ENCODE data around the gene NRTN. TPM values are rescaled to one million over a fixed set of nuclear protein-coding genes. Genes with fewer than 3 reads are reported as not detected.

NRTN gene
- total and polyA plus RNA-seq, 2 of the 13 experiments (the other 11 are each of a cell fraction or from before 2014, with no cell fraction given): 4.1 to 5.3 TPM

DNA sequence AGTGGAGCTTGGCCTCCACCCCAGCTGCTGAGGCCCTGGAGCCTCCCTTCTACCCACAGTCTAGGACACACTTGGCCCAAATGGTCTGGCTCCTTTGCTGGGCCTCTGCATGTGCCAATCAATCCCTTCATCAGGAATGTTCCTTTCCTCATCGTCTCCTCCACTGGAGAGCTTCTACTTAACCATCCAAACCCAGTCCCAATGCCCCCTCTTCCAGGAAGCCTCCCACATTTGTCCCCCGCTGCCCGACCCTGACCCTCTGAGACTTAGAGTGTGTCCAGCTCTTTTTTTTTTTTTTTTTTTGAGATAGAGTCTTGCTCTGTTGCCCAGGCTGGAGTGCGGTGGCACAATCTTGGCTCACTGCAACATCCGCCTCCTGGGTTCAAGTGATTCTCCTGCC lies 16.4 kb upstream of the NRTN start:
- intact Hi-C loops (cut with micrococcal nuclease; ENCODE audit: unreplicated experiment): no loop called here
- Histone ChIP-seq H2AFZ (ENCODE audit: low read length) (no peak overlapping the region), H3K9me3 (ENCODE audit: low read length) (no peaks in the 10 kb centered on the region), H4K20me1 (ENCODE audit: insufficient read depth, low read length) (no peaks in the 10 kb centered on the region), H3K79me2 (ENCODE audit: insufficient read depth, low read length) (no peaks in the 10 kb centered on the region), H3K4me3 (replicated peaks in 1 of 3; ENCODE audit: insufficient read depth in 1 of 3, low read depth in 2 of 3, low read length in 3 of 3) (no peak overlapping the region), H3K27ac (ENCODE audit: extremely low read length, insufficient read depth, low read length) (no peak overlapping the region), H3K36me3 (replicated peaks in 1 of 2; ENCODE audit: control insufficient read depth in 1 of 2, insufficient read depth in 2 of 2, low read length in 2 of 2) (peaks cover 17 to 40% of the 10 kb centered on the region in 2 experiments; a peak in 4 of 5 replicates), H3K27me3 (ENCODE audit: control insufficient read depth in 1 of 2, insufficient read depth in 2 of 2, low read length in 2 of 2) (no peaks in the 10 kb centered on the region), H3K9ac (ENCODE audit: insufficient read depth, low read depth, low read length) (no peak overlapping the region), H3K4me1 (ENCODE audit: insufficient read depth, low read length) (peaks cover 19% of the 10 kb centered on the region), H3K4me2 (ENCODE audit: low read depth, low read length) (no peak overlapping the region)
- in situ Hi-C loops (cut with HindIII; ENCODE audit: extremely low pct_ligation_motif_present, low pct_unique_long_range_greater_than_20kb): no loop called here
- ChIA-PET POLR2A (interaction anchor here (1.0 kb wide), 1 partner anchor 70 kb away, joined by 3 read pairs; no protein-coding TSS in a partner anchor), CTCF (ENCODE audit: low intra/inter-chr PET ratio, low total read pairs) (no interaction called here)
- FAIRE-seq: no peak
- no peak for DNase-seq (ENCODE audit: low spot score)
- ATAC-seq: no peak
- WGBS (ENCODE audit: low lambda C conversion rate): 98% methylated on average over 5 of the region's 5 CpGs
- no peak for TF ChIP-seq ETV6 (CRISPR knock-in tag; conservative IDR thresholded peaks at IDR 0.05)
- BruUV-seq (replicated peaks): no TSS peak

GRCh38 chr19:5789351-5789761 lies 15.5 kb upstream of the NRTN start:
- no peaks in the 10 kb centered on the region for H3K27me3 ChIP-seq (ENCODE audit: control insufficient read depth in 1 of 2, insufficient read depth in 2 of 2, low read length in 2 of 2)
- intact Hi-C loops (cut with micrococcal nuclease; ENCODE audit: unreplicated experiment) (no loop called here), in situ Hi-C loops (cut with HindIII; ENCODE audit: extremely low pct_ligation_motif_present, low pct_unique_long_range_greater_than_20kb) (no loop called here)
- H3K4me3 ChIP-seq (replicated peaks in 1 of 3; ENCODE audit: insufficient read depth in 1 of 3, low read depth in 2 of 3, low read length in 3 of 3): no peak overlapping the region
- H3K27ac ChIP-seq (ENCODE audit: extremely low read length, insufficient read depth, low read length): no peak overlapping the region
- no peak overlapping the region for H3K9ac ChIP-seq (ENCODE audit: insufficient read depth, low read depth, low read length)
- no peak for ATAC-seq
- peaks cover 25% of the 10 kb centered on the region for H3K4me1 ChIP-seq (ENCODE audit: insufficient read depth, low read length)
- no peak for DNase-seq (ENCODE audit: low spot score)
- H4K20me1 ChIP-seq (ENCODE audit: insufficient read depth, low read length): no peaks in the 10 kb centered on the region
- FAIRE-seq: no peak
- no peaks in the 10 kb centered on the region for H3K79me2 ChIP-seq (ENCODE audit: insufficient read depth, low read length)
- no peaks in the 10 kb centered on the region for H3K9me3 ChIP-seq (ENCODE audit: low read length)
- no TSS peak for BruUV-seq (replicated peaks)
- no peak overlapping the region for H3K4me2 ChIP-seq (ENCODE audit: low read depth, low read length)
- ChIA-PET CTCF (ENCODE audit: low intra/inter-chr PET ratio, low total read pairs) (no interaction called here), POLR2A (interaction anchor here (2.0 kb wide), 1 partner anchor 114 kb away, joined by 6 read pairs; the partner anchor contains the start of gene NDUFA11)
- 97% methylated on average over 31 of the region's 39 CpGs for WGBS (ENCODE audit: low lambda C conversion rate)
- no peak overlapping the region for H2AFZ ChIP-seq (ENCODE audit: low read length)
- H3K36me3 ChIP-seq (replicated peaks in 1 of 2; ENCODE audit: control insufficient read depth in 1 of 2, insufficient read depth in 2 of 2, low read length in 2 of 2): peaks cover 17 to 40% of the 10 kb centered on the region in 2 experiments; a peak in 4 of 5 replicates
- TF ChIP-seq HOXA3 (CRISPR knock-in tag; IDR thresholded peaks at IDR 0.05): no peak
- TF ChIP-seq, protein P1, sequence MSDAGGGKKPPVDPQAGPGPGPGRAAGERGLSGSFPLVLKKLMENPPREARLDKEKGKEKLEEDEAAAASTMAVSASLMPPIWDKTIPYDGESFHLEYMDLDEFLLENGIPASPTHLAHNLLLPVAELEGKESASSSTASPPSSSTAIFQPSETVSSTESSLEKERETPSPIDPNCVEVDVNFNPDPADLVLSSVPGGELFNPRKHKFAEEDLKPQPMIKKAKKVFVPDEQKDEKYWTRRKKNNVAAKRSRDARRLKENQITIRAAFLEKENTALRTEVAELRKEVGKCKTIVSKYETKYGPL (CRISPR knock-in tag; IDR thresholded peaks at IDR 0.05): no peak
- no peak for TF ChIP-seq NR2C2 (CRISPR knock-in tag; IDR thresholded peaks at IDR 0.05; ENCODE audit: borderline replicate concordance)
- TF ChIP-seq THAP7 (CRISPR knock-in tag; IDR thresholded peaks at IDR 0.05): no peak
- no peak for TF ChIP-seq ZNF232 (CRISPR knock-in tag; IDR thresholded peaks at IDR 0.05; ENCODE audit: borderline replicate concordance)
- TF ChIP-seq, protein P2, sequence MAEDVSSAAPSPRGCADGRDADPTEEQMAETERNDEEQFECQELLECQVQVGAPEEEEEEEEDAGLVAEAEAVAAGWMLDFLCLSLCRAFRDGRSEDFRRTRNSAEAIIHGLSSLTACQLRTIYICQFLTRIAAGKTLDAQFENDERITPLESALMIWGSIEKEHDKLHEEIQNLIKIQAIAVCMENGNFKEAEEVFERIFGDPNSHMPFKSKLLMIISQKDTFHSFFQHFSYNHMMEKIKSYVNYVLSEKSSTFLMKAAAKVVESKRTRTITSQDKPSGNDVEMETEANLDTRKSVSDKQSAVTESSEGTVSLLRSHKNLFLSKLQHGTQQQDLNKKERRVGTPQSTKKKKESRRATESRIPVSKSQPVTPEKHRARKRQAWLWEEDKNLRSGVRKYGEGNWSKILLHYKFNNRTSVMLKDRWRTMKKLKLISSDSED (CRISPR knock-in tag; IDR thresholded peaks at IDR 0.05): no peak
- no peak for TF ChIP-seq ZSCAN25 (CRISPR knock-in tag; IDR thresholded peaks at IDR 0.05)
- no peak for TF ChIP-seq CEBPB (IDR thresholded peaks at IDR 0.05; ENCODE audit: borderline replicate concordance, low read depth, low read length)
- TF ChIP-seq NPAS2 (CRISPR knock-in tag; IDR thresholded peaks at IDR 0.05; ENCODE audit: borderline replicate concordance): no peak
- no peak for TF ChIP-seq JUNB (CRISPR knock-in tag; IDR thresholded peaks at IDR 0.05; ENCODE audit: borderline replicate concordance)
- 0 out of 2 replicates have a peak, but pooled peaks have one; percentile 13 for TF ChIP-seq ZNF768 (CRISPR knock-in tag; IDR thresholded peaks at IDR 0.05)
- no peak for TF ChIP-seq KAT2B (IDR thresholded peaks at IDR 0.05; ENCODE audit: borderline replicate concordance, low read depth, low read length)
- TF ChIP-seq CC2D1A (CRISPR knock-in tag; IDR thresholded peaks at IDR 0.05): no peak
- TF ChIP-seq ZNF770 (CRISPR knock-in tag; IDR thresholded peaks at IDR 0.05): no peak
